T-helper 2 cell treated with Interferon-gamma antibody and Interleukin-4, amounts not matched to agents 100 ng/mL and 5 ng/mL, for 36 hours (primary cell): ENCODE measurements around the gene ZNF646. TPM values are rescaled to one million over a fixed set of nuclear protein-coding genes. Genes with fewer than 3 reads are reported as not detected.

Experiments used
- intact Hi-C: fragments of 100-400 bp; cut with micrococcal nuclease; formaldehyde crosslinking; loops from one replicate; pipeline ENCODE4 v1.15.1; 2023
- total RNA-seq: library from RNA; stranded (reverse); gene quantifications from 2 replicates; pipeline ENCODE4 v1.2.3, GENCODE V29; 2022

ZNF646 gene
- total RNA-seq, 1 donor from 2014 or later: 25.3 TPM

GRCh38 chr16:31108035-31108793 lies 34.0 kb downstream of the ZNF646 start, which contains the start of gene BCKDK:
Gene BCKDK, plus strand, starts transcription at chr16:31108386. Its CDS starts 838 bp downstream, at chr16:31109224.
- intact Hi-C loops: loop anchor here (2.0 kb wide), 1 partner anchor 35 kb away; no protein-coding TSS in a partner anchor

- intact Hi-C loops: loop anchor here (2.0 kb wide), 1 partner anchor 34 kb away; no protein-coding TSS in a partner anchor
Observed at GRCh38 chr16:31108794-31109558, 34.8 kb downstream of the ZNF646 start.

- intact Hi-C loops: loop anchor here (2.0 kb wide), 1 partner anchor 33 kb away; no protein-coding TSS in a partner anchor
Observed at GRCh38 chr16:31109622-31110021, 35.4 kb downstream of the ZNF646 start.

GRCh38 chr16:31110106-31111034 lies 36.1 kb downstream of the ZNF646 start:
- intact Hi-C loops: no loop called here

GRCh38 chr16:31111881-31112466 lies 37.8 kb downstream of the ZNF646 start:
- intact Hi-C loops: no loop called here

- intact Hi-C loops: no loop called here
Observed at GRCh38 chr16:31112711-31113110, 38.5 kb downstream of the ZNF646 start.

GRCh38 chr16:31113121-31114120 lies 39.2 kb downstream of the ZNF646 start:
- intact Hi-C loops: no loop called here

GRCh38 chr16:31114468-31114867 lies 40.2 kb downstream of the ZNF646 start:
- intact Hi-C loops: no loop called here

GRCh38 chr16:31117384-31118222 lies 43.4 kb downstream of the ZNF646 start, which contains the start of gene KAT8:
Gene KAT8, plus strand, starts transcription at chr16:31117664. Its CDS starts 18 bp downstream, at chr16:31117682.
- intact Hi-C loops: loop anchor here (1.0 to 5.0 kb wide), 7 partner anchors 23 to 342 kb away; partner anchors contain the start of genes ARMC5, FUS, SETD1A and STX4

- intact Hi-C loops: loop anchor here (5.0 kb wide), 1 partner anchor 86 kb away; the partner anchor contains the start of gene STX4
Observed at GRCh38 chr16:31118223-31119155, 44.3 kb downstream of the ZNF646 start.

GRCh38 chr16:31120129-31120528 lies 45.9 kb downstream of the ZNF646 start:
- intact Hi-C loops: no loop called here

GRCh38 chr16:31125844-31126243 lies 51.6 kb downstream of the ZNF646 start:
- intact Hi-C loops: no loop called here

GRCh38 chr16:31127182-31127581 lies 53.0 kb downstream of the ZNF646 start:
- intact Hi-C loops: no loop called here

GRCh38 chr16:31128711-31129567 lies 54.7 kb downstream of the ZNF646 start:
- intact Hi-C loops: no loop called here

- intact Hi-C loops: no loop called here
Observed at GRCh38 chr16:31129568-31130335, 55.5 kb downstream of the ZNF646 start.
